Upper lobe of right lung (tissue), 1 donor: ENCODE measurements around the gene CLECL1. TPM values are rescaled to one million over a fixed set of nuclear protein-coding genes. Genes with fewer than 3 reads are reported as not detected.

Source experiments
- ATAC-seq: fragments of 200-7000 bp; cut with Tn5 transposase; one replicate; pipeline ENCODE4 v1.9.1; 2020; ENCODE audit warnings: mild to moderate bottlenecking, moderate library complexity
- DNase-seq: peaks from one replicate; pipeline ENCODE4 v3.0.0-alpha.2; 2020
- H3K27ac ChIP-seq: fragments of 200-600 bp; one replicate; pipeline ENCODE4 v1.8.0; 2022
- H3K27me3 ChIP-seq: fragments of 200-600 bp; one replicate; pipeline ENCODE4 v1.8.0; 2022; ENCODE audit warnings: mild to moderate bottlenecking
- H3K36me3 ChIP-seq: fragments of 200-600 bp; one replicate; pipeline ENCODE4 v1.8.0; 2022
- H3K4me1 ChIP-seq: fragments of 200-600 bp; one replicate; pipeline ENCODE4 v1.8.0; 2022
- H3K4me3 ChIP-seq: fragments of 200-600 bp; one replicate; pipeline ENCODE4 v1.8.0; 2022; ENCODE audit warnings: mild to moderate bottlenecking
- H3K9me3 ChIP-seq: fragments of 200-600 bp; one replicate; pipeline ENCODE4 v1.8.0; 2022
- CTCF ChIP-seq: fragments of 200-600 bp; IDR thresholded peaks from one replicate; pipeline ENCODE4 v1.8.0; 2022; ENCODE audit warnings: antibody characterized with exemption
- intact Hi-C: fragments of 100-400 bp; cut with DNase I; formaldehyde crosslinking; loops from one replicate; pipeline ENCODE4 v1.11.0; 2022
- total RNA-seq: library from RNA; stranded (reverse); fragmentation: NEBNext Ultra II Directional; extraction: Animal tissue kit (Norgen Biotek cat#: 25700); gene quantifications from one replicate; pipeline ENCODE4 v1.2.1, GENCODE V29; 2021
- donor health status: DM: no; HTN: yes; CAD: no; lungs with severe emphysema.

The CLECL1 gene
- total RNA-seq, 1 donor from 2014 or later, result 3.4 TPM

- DNase-seq, result no peak
- TF ChIP-seq CTCF, result no peak
- Histone ChIP-seq H3K27me3 (no peaks in the 10 kb centered on the region), H3K9me3 (no peaks in the 10 kb centered on the region), H3K4me3 (no peak overlapping the region), H3K36me3 (no peaks in the 10 kb centered on the region), H3K4me1 (peaks cover 4% of the 10 kb centered on the region), H3K27ac (no peak overlapping the region)
- ATAC-seq, result no peak
- intact Hi-C loops, result no loop called here
These were observed 21.4 kb upstream of the CLECL1 start for GRCh38 chr12:9754099-9754927.

DNA sequence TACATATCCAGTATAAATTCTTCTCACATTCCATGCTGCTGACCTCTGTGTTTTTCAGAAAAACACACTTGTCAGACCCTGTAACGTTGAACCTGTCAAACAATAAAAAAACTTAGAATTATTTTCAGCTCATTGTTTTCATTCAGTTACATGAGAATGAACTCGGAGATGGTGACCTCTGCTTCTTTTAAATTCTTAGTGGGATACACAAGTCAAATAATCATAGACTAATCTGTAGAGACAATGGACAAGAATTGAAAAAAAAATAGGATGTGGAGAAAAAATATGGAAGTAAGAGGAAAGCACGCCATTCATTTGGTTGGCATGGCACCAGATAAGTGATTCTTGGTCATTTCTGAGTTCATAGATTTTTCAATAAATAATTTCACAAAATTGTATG is 20.6 kb upstream of the CLECL1 start:
- no peak overlapping the region for H3K27ac ChIP-seq
- peaks cover 4% of the 10 kb centered on the region for H3K4me1 ChIP-seq
- DNase-seq (no peak), ATAC-seq (no peak)
- H3K36me3 ChIP-seq, result no peaks in the 10 kb centered on the region
- no peak for TF ChIP-seq CTCF
- no peaks in the 10 kb centered on the region for H3K9me3 ChIP-seq
- H3K4me3 ChIP-seq, result no peak overlapping the region
- intact Hi-C loops, result no loop called here
- no peaks in the 10 kb centered on the region for H3K27me3 ChIP-seq

- intact Hi-C loops, result no loop called here
- no peaks in the 10 kb centered on the region for H3K9me3 ChIP-seq
- no peak for DNase-seq
- no peak overlapping the region for H3K4me3 ChIP-seq
- no peak for ATAC-seq
- TF ChIP-seq CTCF, result no peak
- H3K36me3 ChIP-seq, result no peaks in the 10 kb centered on the region
- H3K27me3 ChIP-seq, result no peaks in the 10 kb centered on the region
- peaks cover 4% of the 10 kb centered on the region for H3K4me1 ChIP-seq
- no peak overlapping the region for H3K27ac ChIP-seq
These were observed 20.2 kb upstream of the CLECL1 start for GRCh38 chr12:9753073-9753472.

DNA sequence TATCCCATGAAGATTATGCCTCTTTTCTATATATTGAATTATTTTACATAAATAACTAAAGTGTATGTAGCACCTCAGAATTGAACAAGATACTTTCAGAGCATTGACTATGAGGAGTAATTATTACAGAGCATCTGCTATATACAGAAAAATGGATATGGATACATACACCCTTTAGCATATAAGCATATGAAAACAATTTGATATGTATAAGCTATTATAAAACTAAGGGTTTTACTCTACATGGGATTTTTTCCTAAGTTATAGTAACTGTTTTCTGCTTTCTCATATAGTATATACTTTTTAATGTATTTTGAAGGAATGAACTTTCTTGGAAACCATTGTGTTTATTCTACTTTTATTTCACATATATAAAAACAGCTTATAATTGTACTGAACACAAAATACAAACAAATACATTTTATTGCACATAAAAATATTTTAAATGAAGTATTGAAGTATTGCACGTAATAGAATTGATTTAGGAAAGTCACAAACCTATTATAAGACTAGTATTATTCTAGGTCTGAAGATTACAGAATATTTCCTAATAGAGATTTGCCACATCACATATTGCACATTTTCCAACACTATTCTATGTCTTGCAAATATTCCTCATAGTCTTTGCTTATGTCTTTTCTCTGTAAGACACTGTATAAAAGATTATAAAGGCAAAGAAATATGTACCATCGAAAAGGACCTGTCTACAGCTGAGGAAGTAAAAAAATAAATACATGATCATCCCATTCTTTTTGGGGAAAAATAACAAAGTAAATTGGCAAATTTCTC is 19.4 kb upstream of the CLECL1 start:
- DNase-seq (no peak), ATAC-seq (no peak)
- no peak overlapping the region for H3K4me3 ChIP-seq
- H3K9me3 ChIP-seq, result no peaks in the 10 kb centered on the region
- intact Hi-C loops, result no loop called here
- H3K27me3 ChIP-seq, result no peaks in the 10 kb centered on the region
- H3K36me3 ChIP-seq, result no peaks in the 10 kb centered on the region
- H3K27ac ChIP-seq, result no peak overlapping the region
- TF ChIP-seq CTCF, result no peak
- H3K4me1 ChIP-seq, result peaks cover 4% of the 10 kb centered on the region

DNA sequence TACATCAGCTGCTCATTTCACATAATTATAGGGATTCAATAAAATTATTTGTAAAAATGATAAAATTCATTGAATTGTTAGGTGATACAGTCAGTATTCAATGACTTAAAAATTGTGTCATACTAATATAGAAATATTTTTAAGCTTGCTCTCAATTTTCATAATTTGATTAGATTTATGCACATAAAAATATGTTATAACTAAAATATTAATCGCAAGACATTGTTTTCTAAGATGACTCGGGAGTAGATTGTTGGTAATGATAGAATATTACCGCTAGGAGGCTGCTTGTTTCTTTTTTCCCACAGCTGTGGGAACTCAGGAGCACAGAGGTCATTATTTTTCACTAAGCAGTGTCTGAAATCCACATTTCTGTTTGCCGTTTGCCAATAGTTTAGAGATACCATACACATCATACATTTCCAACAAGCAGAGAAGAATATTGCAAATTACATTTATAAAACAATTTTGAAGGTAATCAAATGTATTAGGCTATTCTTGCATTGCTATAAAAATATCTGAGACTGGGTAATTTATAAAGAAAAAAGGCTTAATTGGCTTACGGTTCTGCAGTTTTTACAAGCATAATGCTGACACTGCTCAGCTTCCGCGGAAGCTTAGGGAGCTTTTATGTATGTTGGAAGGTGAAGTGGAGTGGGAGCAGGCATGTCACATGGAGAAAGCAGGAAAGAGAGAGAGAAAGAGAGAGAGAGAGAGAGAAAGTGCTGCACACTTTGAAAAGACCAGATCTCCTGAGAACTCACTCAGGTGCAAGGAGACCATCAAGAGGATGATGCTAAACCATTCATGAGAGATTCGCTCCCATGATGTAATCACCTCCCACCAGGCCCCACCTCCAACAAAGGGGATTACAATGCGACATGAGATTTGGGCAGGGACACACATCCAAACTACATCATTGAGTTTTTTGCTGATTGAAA is 18.6 kb upstream of the CLECL1 start:
- peaks cover 4% of the 10 kb centered on the region for H3K4me1 ChIP-seq
- intact Hi-C loops, result no loop called here
- no peak for DNase-seq
- TF ChIP-seq CTCF, result peak; percentile 47
- no peaks in the 10 kb centered on the region for H3K27me3 ChIP-seq
- peak; percentile 79 for ATAC-seq
- no peaks in the 10 kb centered on the region for H3K9me3 ChIP-seq
- no peaks in the 10 kb centered on the region for H3K36me3 ChIP-seq
- no peak overlapping the region for H3K4me3 ChIP-seq
- H3K27ac ChIP-seq, result no peak overlapping the region
